Epithelial cell of esophagus (primary cell): ENCODE data around the gene KDSR.

Source experiments
- DNase-seq: peaks from one replicate; pipeline ENCODE4 v3.0.0; 2010; ENCODE audit warnings: low read depth
- H3K4me3 ChIP-seq: 2 replicates; pipeline ENCODE4 v1.5.1; 2011; ENCODE audit warnings: mild to moderate bottlenecking, low read length, control low read depth
- TF ChIP-seq, protein P1 (sequence below): IDR thresholded peaks from 2 replicates; pipeline ENCODE4 v1.5.1; 2011; ENCODE audit warnings: low read depth, mild to moderate bottlenecking, low read length, control low read depth, inconsistent platforms; ENCODE audit not compliant: insufficient read depth; ENCODE audit errors: missing control alignments

The KDSR gene

DNA sequence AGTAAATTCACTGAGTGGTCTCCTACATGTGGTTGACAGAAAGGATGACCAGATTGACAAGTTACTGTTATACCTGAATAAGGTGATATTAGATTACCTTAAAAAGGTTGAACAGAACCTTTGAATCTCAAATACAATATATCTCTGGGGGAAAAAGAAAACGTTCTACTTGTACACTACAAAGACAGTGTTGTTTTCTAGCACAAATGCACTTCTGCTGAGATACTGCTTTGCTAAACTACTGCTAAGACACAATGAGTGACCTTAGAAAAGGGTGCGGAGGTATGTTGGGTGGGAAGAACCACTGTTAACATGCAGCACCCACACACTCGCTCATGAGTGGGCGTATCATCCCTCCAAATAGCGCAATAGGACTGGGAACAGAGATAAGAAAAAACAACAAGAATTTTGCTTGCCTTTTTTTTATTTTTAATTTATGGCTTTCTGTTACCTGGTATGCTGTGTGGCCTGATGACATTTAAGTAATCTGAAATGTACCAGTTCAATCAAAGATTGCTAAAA lies 53.5 kb downstream of the KDSR start:
- TF ChIP-seq, protein P1, sequence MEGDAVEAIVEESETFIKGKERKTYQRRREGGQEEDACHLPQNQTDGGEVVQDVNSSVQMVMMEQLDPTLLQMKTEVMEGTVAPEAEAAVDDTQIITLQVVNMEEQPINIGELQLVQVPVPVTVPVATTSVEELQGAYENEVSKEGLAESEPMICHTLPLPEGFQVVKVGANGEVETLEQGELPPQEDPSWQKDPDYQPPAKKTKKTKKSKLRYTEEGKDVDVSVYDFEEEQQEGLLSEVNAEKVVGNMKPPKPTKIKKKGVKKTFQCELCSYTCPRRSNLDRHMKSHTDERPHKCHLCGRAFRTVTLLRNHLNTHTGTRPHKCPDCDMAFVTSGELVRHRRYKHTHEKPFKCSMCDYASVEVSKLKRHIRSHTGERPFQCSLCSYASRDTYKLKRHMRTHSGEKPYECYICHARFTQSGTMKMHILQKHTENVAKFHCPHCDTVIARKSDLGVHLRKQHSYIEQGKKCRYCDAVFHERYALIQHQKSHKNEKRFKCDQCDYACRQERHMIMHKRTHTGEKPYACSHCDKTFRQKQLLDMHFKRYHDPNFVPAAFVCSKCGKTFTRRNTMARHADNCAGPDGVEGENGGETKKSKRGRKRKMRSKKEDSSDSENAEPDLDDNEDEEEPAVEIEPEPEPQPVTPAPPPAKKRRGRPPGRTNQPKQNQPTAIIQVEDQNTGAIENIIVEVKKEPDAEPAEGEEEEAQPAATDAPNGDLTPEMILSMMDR = no peak
- H3K4me3 ChIP-seq = no peak overlapping the region
- no peak for DNase-seq

DNA sequence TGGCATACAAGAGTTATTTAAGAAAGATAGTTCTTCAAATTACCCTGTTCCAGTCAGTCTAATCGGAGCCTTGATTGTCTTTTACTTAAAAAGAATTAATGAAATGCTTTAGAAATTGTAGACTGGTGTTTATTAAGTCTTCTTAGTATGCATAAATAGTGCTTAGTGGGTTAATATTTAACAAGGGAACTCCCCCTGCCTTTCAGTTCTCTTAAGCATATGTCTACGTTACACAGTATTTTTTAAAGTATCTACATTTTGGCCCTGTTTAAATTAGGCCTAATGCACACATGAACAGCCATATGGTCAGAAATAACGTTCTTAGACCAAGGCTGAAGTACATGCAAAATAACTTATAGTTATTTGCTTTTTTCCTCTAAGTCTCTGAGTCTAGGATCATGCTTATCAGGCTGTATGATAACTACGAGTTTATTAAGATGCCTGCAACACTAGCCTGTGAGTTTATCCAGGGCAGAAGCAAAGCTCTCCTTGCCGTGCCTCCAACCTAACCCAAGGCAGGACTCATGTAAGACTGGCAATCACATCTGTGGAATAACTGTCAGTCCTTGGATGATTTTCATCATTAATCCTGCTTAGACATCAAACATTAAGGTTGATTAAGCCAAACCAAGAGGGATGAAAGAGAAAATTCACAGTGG lies 54.1 kb downstream of the KDSR start:
- TF ChIP-seq, protein P1 = no peak
- H3K4me3 ChIP-seq = no peak overlapping the region
- DNase-seq = no peak

DNA sequence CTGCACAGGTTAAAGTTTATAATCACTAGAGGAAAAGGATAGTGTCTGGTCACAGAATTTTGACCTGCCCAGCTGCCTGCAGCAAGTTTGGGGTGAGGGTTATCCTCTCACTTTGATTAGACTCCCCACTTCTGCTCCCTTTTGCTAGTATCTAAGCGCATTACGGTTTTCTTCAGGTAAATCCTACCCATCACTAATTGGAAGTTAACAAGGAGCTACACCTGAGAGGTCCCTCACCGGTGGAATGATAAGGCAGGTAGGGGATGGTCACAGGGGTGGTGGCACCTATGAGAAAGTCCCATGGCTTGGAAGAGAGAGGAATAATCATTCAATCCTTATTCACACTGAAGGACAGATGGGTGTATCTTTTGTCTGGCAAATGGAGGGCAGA lies 55.0 kb downstream of the KDSR start:
- TF ChIP-seq, protein P1 = no peak
- DNase-seq = no peak
- H3K4me3 ChIP-seq = no peak overlapping the region

DNA sequence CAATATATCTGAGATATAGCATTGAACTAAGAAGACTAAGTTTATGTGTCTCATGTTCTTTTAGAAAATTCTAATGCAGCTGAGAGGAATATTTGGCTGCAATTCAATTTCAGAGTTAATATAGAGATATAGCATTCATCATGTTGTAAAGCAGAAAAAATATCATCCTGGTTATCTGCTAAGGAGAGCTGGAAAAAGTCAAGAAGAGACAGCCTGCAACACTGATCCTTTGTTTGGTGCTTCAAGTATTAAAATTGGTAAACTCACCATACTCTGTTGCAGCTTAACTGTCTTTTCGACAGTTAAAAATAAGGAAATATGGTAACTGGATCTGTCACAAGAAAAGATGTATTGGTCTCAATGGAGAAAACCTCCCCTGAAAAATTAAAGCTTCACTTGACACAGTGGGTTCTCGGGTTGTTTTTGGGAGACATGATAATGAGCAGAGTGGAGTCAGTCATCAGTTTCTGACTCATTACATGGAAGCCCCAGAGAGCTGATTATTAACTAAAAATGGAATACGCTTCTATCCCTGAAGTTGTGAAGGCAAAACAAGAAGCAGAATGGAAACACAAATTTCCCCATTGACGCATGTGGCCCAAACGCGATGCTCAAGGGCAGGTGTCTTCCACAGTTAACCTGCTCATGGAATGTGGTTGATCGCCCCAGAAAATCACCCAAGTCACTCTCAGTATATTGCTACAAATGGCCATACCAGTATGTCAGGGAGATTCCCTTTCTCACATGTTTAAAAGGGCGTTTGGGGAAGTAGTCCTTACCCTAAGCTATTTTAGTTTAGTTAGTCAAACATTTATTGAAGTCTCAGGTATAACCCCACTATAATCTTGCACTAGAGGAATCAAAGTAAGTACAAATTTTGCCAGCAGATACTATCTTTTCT lies 55.6 kb downstream of the KDSR start:
- H3K4me3 ChIP-seq = no peak overlapping the region
- no peak for DNase-seq

DNA sequence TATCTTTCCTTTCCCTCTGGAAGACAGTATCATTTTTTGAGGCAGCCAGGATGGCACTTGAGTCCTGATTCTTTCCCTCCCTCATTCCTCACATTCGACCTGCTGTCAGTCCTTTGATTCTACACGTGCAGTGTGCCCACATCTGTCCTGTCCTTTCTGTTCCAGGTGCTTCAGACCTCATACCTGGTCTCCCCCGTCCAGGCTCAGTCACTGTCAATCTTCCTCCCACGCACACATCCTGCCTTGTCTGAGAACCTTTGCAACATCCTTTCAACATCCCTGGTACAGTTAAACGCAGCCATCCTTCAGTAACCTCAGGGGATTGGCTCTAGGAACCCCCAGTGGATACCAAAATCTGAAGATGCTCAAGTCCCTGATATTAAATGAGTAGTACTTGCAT lies 57.6 kb downstream of the KDSR start:
- no peak for DNase-seq
- no peak overlapping the region for H3K4me3 ChIP-seq
- TF ChIP-seq, protein P1 = no peak

More for the DNA sequence above, 55.6 kb downstream of the KDSR start:
- TF ChIP-seq, protein P1 = no peak

DNA sequence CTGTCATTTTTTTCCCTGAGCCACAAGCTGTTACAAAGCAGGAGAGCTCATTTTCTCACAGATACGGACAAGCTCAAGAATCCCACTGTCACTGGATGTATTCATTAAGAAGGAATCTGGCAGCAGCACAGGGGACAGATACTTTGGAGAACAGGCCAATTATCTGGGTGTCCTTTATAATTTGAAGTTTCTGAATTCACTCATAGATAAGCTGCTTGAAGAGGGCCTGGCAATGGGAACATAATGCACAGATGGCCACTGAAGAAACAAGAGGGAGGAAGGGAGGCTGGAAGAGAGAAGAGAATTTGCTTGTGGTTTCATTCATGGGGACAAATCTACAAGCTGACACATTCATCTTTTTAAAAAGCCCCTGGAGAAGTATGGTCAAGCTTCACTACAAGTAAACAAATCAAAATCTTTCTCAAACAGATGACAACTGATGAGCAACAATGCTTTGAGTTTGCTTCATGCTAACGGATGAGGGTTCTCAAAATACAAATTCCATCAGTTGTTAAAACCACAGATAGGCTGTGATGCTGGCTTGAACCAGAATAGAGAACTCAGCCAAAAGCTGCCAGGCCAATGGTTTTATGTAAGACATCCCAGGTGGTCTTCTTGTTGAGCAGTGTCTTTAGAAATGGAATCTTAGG lies 59.3 kb downstream of the KDSR start:
- no peak for DNase-seq
- TF ChIP-seq, protein P1 = no peak
- H3K4me3 ChIP-seq = no peak overlapping the region
